Measurements from ENCODE around the gene RYR2. TPM values are rescaled to one million over a fixed set of nuclear protein-coding genes. Genes with fewer than 3 reads are reported as not detected.

RYR2 gene
- total RNA-seq, 1 donor from 2014 or later: not detected

GRCh38 chr1:237745545-237745944 is 703.6 kb downstream of the RYR2 start:
- H3K36me3 ChIP-seq (ENCODE audit: control insufficient read depth, insufficient read depth, low read length): no peaks in the 10 kb centered on the region
- H3K27me3 ChIP-seq (ENCODE audit: control insufficient read depth, insufficient read depth, low read length): no peaks in the 10 kb centered on the region
- no peak for DNase-seq (ENCODE audit: low read depth)
- H3K4me3 ChIP-seq (ENCODE audit: low read depth, low read length): no peak overlapping the region
- no peak for TF ChIP-seq CTCF (IDR thresholded peaks at IDR 0.05; ENCODE audit: insufficient read depth, low read length, poor library complexity, severe bottlenecking)

DNA sequence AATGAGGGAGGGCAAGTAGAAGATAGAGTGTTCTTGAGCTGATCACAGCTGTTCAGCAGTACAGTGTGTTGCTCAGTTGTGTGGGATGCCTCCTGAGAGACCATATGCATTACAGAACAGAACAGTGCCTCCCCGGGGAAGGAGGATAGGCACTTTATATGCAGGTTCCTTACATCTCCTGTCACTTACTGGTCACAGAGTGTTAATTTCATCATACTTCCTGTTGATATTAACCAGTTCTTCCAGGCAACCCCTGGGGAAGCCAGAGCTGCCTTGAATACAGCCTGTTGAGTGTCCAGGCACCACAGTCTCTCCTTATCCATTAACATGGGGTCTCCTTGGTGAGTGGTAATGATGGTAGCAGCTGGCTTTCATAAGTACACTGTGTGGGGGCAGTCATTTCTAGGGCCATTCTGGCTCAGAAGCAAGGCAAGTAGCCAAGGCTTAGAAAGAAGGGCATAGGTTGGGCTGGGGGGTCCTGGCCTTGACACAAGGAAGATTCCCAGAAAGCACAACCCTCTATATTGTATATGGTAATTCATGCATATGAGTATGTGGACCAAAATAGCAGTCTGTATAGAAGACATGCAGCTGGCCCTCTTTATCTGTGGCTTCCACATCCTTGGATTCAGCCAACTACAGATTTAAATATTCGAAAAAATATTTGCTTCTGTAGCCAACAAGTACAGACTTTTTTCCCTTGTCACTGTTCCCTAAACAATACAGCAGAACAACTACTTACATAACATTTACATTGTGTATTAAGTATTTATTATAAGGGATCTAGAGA is 706.4 kb downstream of the RYR2 start:
- Histone ChIP-seq H3K4me3 (ENCODE audit: low read depth, low read length) (no peak overlapping the region), H3K27me3 (ENCODE audit: control insufficient read depth, insufficient read depth, low read length) (no peaks in the 10 kb centered on the region), H3K36me3 (ENCODE audit: control insufficient read depth, insufficient read depth, low read length) (no peaks in the 10 kb centered on the region)
- TF ChIP-seq CTCF (IDR thresholded peaks at IDR 0.05; ENCODE audit: insufficient read depth, low read length, poor library complexity, severe bottlenecking): no peak
- no peak for DNase-seq (ENCODE audit: low read depth)

GRCh38 chr1:237749122-237749521 is 707.1 kb downstream of the RYR2 start:
- Histone ChIP-seq H3K27me3 (ENCODE audit: control insufficient read depth, insufficient read depth, low read length) (no peaks in the 10 kb centered on the region), H3K36me3 (ENCODE audit: control insufficient read depth, insufficient read depth, low read length) (no peaks in the 10 kb centered on the region), H3K4me3 (ENCODE audit: low read depth, low read length) (no peak overlapping the region)
- TF ChIP-seq CTCF (IDR thresholded peaks at IDR 0.05; ENCODE audit: insufficient read depth, low read length, poor library complexity, severe bottlenecking): no peak
- no peak for DNase-seq (ENCODE audit: low read depth)

DNA sequence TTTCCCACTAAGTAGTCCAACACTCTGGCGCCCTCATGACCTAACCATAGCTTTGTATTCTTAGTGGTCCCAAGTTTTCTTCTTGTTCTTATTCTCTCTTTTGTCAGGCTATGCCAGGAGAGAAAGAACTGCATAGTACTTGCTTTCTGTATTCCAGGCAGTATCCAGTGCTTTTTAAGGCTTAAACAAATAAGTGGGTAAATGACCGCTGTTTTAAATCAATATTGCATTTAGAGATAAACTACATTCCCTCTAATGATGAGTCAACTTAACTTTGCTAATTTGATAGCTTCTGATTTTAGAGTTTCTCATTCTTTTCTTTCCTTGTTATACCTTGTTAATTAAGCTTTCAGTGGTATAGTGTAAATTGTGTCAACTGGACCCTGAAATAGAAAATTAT is 709.1 kb downstream of the RYR2 start:
- no peaks in the 10 kb centered on the region for H3K27me3 ChIP-seq (ENCODE audit: control insufficient read depth, insufficient read depth, low read length)
- no peak for TF ChIP-seq CTCF (IDR thresholded peaks at IDR 0.05; ENCODE audit: insufficient read depth, low read length, poor library complexity, severe bottlenecking)
- H3K4me3 ChIP-seq (ENCODE audit: low read depth, low read length): no peak overlapping the region
- no peaks in the 10 kb centered on the region for H3K36me3 ChIP-seq (ENCODE audit: control insufficient read depth, insufficient read depth, low read length)
- DNase-seq (ENCODE audit: low read depth): no peak

DNA sequence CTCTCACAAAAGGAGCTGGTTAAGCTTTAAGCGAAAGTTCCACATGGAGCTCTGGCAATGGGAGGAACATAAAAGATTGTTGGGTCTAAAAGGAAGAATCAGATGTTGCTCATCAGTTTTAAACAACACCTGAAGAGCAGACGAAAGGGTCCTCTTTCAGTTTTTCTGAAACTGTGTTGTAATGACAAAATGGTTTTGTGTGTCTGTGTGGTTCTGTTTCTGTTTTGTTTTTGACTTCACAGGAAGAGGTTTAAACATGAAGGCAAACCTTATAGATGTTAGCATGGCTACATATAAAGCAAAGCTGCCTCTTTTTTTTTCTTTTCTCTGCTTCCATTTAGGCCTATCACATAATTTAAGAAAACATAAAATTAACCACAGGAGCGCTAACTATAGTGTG is 712.6 kb downstream of the RYR2 start:
- no peak for TF ChIP-seq CTCF (IDR thresholded peaks at IDR 0.05; ENCODE audit: insufficient read depth, low read length, poor library complexity, severe bottlenecking)
- no peaks in the 10 kb centered on the region for H3K27me3 ChIP-seq (ENCODE audit: control insufficient read depth, insufficient read depth, low read length)
- no peak for DNase-seq (ENCODE audit: low read depth)
- H3K36me3 ChIP-seq (ENCODE audit: control insufficient read depth, insufficient read depth, low read length): no peaks in the 10 kb centered on the region
- no peak overlapping the region for H3K4me3 ChIP-seq (ENCODE audit: low read depth, low read length)
